ENCODE results near the gene TNIK.

The TNIK gene

DNA sequence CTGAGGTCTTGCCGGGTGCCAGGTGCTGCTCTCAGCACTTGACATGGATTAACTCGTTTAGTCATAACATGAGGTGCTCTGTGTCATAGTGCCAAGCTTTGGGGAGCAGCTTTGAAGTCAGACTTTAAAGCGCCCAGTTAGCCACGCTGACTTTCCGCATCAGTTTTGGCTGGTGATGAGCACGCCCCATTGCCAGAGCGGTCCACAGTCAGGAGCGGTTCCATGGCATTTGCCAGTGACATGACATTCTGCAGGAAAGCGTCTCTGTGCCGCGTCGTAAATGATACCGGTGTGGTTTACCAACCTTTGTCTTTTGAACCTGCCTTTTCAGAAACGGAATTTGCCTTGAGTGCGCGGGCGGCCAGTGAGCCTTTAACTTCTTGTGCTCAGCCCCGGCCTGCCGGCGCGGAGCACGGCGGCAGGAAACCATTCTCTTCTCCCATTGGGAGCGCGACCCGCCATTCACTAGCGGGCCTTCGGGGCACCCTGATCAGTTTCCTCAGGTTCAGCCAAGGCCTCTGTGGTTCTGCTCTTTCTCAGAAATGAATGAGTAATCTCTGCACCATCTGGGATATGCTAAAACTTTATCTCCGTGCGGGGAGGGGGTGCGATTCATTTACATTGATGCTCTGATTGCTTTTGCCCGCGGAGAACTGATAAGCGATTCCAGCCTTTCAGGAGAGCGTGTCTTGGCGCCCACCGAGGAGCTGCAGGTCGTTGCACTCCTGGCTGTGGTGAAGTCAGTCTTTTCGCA lies 432.0 kb downstream of the TNIK start:
- H3K27ac ChIP-seq: no peak overlapping the region
- no peak for TF ChIP-seq ZFX (IDR thresholded peaks at IDR 0.05; ENCODE audit: borderline replicate concordance)
- TF ChIP-seq, protein P1, sequence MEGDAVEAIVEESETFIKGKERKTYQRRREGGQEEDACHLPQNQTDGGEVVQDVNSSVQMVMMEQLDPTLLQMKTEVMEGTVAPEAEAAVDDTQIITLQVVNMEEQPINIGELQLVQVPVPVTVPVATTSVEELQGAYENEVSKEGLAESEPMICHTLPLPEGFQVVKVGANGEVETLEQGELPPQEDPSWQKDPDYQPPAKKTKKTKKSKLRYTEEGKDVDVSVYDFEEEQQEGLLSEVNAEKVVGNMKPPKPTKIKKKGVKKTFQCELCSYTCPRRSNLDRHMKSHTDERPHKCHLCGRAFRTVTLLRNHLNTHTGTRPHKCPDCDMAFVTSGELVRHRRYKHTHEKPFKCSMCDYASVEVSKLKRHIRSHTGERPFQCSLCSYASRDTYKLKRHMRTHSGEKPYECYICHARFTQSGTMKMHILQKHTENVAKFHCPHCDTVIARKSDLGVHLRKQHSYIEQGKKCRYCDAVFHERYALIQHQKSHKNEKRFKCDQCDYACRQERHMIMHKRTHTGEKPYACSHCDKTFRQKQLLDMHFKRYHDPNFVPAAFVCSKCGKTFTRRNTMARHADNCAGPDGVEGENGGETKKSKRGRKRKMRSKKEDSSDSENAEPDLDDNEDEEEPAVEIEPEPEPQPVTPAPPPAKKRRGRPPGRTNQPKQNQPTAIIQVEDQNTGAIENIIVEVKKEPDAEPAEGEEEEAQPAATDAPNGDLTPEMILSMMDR (IDR thresholded peaks at IDR 0.05): no peak

DNA sequence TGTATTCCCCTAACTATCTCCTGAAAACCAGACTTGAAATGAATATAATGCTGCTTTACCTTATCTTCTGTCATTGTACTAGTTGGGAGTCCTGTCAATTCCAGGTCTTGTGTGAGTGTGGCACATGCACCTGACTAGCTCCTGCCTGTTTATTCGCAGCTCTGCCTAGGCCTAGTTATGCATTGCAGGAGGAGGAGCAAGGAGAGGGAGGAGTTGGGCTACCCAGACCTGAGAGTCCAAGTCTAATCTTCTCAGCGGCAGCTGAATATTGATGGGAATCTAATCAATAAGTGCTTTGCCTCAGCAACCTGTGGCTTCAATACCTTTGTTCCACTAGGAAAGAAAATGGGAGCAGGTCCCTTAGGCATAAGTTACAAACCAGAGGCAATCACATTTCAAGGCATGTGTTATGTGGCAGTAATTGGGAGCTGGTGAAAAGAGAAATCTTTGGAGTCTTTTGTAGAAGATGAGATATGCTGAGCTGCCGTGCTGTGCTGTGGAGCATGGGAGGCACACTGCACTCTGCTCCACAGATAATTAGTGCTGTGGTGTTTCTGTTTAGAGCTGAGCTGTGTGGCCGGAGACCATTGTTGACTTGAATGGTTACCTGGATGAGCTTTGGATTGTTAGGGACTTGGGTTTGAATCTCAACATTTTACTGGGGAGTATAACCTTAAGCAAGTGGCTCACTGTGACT lies 433.5 kb downstream of the TNIK start, which contains the start of gene SLC2A2:
TSS of gene SLC2A2 (minus strand) at position 124 of the 697 bp plus-strand sequence. CDS start at position 74, 50 bp downstream.
- TF ChIP-seq, protein P1 (IDR thresholded peaks at IDR 0.05): no peak
- no peak for TF ChIP-seq ZFX (IDR thresholded peaks at IDR 0.05; ENCODE audit: borderline replicate concordance)
- H3K27ac ChIP-seq: no peak within 1 kb of the TSS

DNA sequence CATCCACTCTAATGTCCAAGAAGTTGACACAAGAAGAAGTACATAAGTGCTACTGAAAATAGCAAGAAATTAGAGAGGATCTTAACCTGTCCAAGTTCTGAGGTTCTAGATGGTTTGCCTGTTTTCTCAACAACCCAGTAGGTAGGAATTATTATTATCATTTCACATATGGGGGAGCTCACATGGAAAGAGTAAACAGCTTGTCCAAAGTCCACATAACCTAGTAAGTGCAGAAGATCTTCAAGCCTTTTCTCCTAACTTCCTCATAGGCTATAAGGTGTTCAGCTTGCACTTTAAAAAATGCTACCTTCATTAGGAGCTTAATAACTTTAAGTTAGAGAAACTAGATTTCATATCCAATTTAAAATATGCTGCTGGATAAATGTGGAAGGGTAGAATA lies 436.6 kb downstream of the TNIK start:
- H3K27ac ChIP-seq: no peak overlapping the region
- TF ChIP-seq, protein P1 (IDR thresholded peaks at IDR 0.05): no peak
- no peak for TF ChIP-seq ZFX (IDR thresholded peaks at IDR 0.05; ENCODE audit: borderline replicate concordance)

DNA sequence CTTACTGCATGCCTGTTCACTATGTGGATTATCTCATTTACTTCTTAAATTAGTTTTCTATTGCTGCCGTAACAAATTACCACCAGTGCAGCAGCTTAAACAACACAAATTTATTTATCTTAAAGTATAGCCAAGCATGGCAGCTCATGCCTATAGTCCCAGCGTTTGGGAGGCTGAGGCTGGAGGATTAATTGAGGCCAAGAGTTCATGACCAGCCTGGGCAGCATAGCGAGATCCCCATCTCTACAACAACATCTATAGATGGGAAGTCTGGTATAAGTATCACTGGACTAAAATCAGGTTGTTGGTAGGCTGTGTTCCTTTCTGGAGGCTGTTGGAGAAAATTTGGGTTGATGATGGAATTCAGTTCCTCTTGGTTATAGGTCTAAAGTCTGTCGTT lies 438.8 kb downstream of the TNIK start:
- TF ChIP-seq, protein P1 (IDR thresholded peaks at IDR 0.05): no peak
- TF ChIP-seq ZFX (IDR thresholded peaks at IDR 0.05; ENCODE audit: borderline replicate concordance): no peak
- H3K27ac ChIP-seq: no peak overlapping the region

DNA sequence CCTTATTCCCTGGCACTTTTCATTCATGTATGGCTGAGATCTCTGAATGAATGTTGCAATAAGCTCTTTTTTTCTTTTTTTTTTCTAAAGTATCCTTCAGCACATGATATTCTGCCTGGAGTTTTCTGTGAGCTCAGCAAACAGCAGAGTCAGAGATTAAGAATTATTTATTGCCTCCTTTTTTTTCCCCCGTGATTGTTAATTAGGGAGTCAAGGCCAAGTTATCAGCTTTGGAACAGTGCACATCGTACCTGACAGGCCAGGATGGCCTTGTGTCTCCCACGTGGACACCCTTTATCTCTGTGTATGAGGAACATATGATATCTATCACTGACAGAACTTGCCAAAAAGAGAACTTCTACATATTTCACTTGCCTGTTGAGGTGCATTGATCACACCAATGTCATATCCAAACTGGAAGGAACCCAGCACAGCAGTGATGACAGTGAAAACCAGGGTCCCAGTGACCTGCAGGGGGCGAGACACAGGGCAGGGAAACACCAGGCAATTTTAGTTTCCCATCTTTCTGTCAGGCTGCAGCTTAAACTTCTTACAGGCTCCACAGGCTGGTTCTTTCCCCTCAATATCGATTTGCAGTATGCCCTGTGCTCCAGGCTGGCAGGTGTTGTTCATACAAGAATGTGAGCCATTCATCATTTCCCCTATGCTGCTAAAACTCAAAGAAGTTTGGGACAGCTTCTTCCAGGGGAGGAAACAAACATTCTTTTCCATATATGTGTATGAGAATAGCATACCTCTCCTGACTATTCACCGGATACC lies 441.9 kb downstream of the TNIK start:
- H3K27ac ChIP-seq: no peak overlapping the region
- TF ChIP-seq, protein P1 (IDR thresholded peaks at IDR 0.05): peak; percentile 50
- no peak for TF ChIP-seq ZFX (IDR thresholded peaks at IDR 0.05; ENCODE audit: borderline replicate concordance)

DNA sequence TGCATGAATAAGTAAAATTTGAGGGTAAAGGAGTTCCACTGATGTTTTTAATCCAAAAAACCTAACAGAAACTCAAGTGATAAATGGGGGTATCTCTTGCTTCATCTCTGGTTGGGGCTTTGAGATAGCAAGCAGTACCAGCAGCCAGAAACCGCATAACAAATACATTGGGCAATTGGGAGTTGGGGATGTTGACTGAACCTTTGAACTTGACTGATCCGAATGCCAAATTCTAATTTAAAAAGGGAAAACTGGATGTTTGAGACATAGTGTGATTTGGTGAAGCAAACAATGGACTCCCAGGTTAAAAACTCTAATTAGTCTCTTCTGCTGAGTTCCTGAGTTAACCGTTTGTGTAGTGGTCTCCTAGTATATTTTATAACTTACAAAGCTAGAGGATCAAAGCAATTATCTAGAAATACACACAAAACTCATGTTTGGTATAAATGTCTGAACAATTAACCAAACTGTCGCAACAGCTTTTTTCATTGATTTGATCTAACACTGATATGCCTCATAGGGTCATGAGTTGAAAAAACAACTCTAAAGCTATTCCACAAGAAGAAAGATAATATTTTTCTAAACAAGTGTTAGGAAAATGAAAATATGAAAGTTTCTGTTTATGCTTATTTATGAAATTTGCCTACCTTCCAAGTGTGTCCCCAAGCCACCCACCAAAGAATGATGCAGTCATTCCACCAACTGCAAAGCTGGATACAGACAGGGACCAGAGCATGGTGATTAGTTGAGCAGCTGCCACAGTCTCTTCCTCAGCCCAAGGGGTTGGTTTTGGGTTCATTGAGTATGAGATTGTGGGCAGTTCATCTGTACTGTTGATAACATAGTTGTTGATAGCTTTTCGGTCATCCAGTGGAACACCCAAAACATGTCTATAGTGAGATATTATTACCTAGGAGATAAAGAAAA lies 446.1 kb downstream of the TNIK start:
- H3K27ac ChIP-seq: no peak overlapping the region

More for the DNA sequence above, 446.1 kb downstream of the TNIK start:
- no peak for TF ChIP-seq ZFX (IDR thresholded peaks at IDR 0.05; ENCODE audit: borderline replicate concordance)
- TF ChIP-seq, protein P1 (IDR thresholded peaks at IDR 0.05): no peak
